Dedifferentiated amniotic fluid mesenchymal stem cell (primary cell): Measurements from ENCODE around the gene ACOX1.
"Not testable (repeated sequence)": the region's sequence is repeated elsewhere in the genome, so short reads cannot be mapped to it uniquely, and the experiment has no call there.

ENCODE experiments used
- DNase-seq: peaks from one replicate; pipeline ENCODE4 v3.0.0-alpha.2; 2016; ENCODE audit errors: extremely low spot score

ACOX1 gene

DNA sequence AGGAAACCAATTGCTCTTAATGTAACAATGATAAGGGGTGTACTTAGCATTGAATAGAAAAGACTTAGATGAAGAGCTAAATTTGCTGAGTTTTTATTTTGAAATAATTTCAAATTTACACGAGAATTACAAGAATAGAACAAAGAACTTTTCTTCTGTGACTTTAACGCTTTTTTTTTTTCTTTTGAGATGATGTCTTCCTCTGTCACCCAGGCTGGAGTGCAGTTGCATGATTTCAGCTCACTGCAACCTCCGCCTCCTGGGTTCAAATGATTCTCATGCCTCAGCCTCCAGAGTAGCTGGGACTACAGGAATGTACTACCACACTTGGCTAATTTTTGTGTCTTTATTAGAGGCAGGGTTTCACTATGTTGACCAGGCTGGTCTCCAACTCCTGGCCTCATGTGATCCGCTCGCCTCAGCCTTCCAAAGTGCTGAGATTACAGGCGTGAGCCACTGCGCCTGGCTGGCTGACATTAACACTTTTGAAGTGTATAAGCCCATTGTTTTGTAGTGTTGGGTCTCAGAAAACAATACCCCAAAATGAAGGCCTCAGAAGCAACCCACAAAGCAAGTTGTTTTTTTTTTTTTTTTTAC is 2.2 kb upstream of the ACOX1 start:
- no peak for DNase-seq

GRCh38 chr17:75980188-75981018 is 1.4 kb upstream of the ACOX1 start:
- DNase-seq, result no peak

DNA sequence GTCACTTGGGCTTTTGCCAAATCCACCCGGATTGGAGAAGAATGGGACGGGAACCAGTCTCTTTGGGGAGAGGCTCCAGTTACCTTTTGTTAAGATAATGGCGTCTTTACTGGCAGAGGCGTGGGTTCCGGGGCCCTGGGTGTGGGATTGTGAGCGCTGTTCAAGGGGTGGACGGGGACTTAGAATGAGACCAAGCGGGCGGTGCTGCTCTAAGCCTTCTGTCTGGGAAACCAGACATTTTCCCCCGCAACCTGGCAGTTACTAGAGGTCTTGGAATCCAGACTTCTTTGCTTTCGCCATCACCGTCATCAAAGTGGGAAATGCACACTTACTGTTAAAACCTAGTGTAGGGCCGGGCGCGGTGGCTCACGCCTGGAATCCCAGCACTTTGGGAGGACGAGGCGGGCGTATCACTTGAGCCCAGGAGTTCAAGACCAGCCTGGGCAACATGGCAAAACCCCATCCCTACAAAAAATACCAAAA is 780 bp upstream of the ACOX1 start:
- DNase-seq, result peak; percentile 62

- DNase-seq, result no peak
These were observed 2.7 kb downstream of the ACOX1 start for GRCh38 chr17:75976175-75976848.

- no peak for DNase-seq
These were observed 3.2 kb downstream of the ACOX1 start for GRCh38 chr17:75975757-75976174.

DNA sequence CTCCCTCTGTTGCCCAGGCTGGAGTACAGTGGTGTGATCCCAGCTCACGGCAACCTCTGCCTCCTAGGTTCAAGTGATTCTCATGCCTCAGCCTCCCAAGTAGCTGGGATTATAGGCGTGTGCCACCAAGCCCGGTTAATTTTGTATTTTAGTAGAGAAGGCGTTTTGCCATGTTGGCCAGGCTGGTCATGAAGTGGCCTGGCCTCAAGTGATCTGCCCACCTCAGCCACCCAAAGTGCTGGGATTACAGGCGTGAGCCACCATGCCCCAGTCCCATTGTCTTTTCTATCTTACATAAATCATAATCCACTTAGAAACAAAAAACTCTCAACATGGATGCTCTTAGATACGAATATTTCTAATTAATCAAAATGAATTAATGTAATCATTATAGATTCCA is 3.8 kb downstream of the ACOX1 start:
- not testable (repeated sequence) for DNase-seq

GRCh38 chr17:75970626-75971025 is 8.3 kb downstream of the ACOX1 start:
- no peak for DNase-seq

DNA sequence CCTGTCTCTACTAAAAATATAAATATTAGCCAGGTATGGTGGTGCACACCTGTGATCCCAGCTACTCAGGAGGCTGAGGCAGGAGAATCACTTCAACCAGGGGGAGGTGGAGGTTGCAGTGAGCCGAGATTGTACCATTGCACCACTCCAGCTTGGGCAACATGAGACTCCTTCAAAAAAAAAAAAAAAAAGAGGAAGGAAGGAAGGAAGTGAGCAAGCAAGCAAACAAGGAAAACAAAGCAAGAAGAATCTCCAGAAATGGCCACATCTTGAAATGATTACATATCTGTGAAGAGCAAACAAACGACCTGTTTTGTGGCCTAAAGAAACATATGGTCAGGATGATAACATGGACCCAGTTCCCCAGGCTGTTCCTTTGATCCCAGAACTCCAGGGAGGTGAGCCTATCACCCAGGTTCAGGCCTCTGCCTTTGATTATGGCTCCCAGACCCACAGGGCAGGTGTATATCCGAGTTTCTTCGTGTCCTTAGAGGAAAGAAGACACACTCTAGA is 8.9 kb downstream of the ACOX1 start:
- no peak for DNase-seq

- DNase-seq, result not testable (repeated sequence)
These were observed 9.9 kb downstream of the ACOX1 start for GRCh38 chr17:75969044-75969443.

DNA sequence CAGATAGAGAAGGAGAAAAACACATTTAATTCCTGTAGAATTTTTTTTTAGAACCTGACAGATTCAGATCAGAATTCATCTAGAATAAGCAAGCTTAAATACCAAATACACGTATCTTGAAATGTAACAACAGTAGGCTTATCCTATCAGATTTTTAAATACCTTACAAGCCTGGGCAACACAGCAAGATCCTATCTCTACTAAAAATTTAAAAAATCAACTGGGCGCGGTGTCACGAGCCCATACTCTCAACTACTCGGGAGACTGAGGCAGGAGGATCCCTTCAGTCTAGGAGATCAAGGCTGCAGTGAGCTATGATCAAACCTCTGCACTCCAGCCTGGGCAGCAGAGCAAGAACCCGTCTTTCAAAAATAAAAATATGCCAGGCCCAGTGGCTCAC is 13.5 kb downstream of the ACOX1 start:
- DNase-seq, result no peak

- DNase-seq, result no peak
These were observed 19.0 kb downstream of the ACOX1 start for GRCh38 chr17:75959839-75960511.

- no peak for DNase-seq
These were observed 19.7 kb downstream of the ACOX1 start for GRCh38 chr17:75959051-75959838.

DNA sequence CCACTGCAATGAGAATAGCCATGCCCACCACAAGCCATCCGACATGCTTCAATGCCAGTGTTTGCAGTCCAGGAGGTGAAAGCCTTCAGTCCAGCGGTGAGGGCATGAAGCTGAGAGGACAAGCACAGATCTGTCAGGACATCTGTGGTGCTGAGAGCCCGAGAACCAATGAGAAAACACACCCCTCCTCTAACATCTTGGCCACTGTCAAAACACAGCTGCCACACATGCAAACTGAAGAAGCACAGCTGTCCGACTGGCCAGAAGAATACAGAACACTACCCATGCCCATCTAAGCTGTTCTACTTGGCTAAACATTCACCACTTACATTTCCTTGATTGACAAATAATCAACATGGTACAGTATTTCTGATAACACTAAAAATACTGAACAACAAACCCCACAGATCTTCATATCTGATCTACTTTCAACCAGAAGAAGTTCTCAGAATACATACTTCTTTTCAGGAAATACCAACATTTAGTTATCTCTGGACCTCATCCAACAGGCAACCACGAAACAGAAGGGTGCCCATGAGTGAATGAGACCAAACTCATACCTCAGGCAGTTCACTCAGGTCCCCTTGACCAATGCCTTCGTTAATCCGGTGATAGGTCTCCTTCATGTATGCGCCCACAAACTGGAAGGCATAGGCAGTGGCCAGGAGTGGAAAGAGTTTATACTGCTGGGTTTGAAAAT is 28.0 kb downstream of the ACOX1 start:
- no peak for DNase-seq

GRCh38 chr17:75950421-75950820 is 28.5 kb downstream of the ACOX1 start:
- no peak for DNase-seq

DNA sequence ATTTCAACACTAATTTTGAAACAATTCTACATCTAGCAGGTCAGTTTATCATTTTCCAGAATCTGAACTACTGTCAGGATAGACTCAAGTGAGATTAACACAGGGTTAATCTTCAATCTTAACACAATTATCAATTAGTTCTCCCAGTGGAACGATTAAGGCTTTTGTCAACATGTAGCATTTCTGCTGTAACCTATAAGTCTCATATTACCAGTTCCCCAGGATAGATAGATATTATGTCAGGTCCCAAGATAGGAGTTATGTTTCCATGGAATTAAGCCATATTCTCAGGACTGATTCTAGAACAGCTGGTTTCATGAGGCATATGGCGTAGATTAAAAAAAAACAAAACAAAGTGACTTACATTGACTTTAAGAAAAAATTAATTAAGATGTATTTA is 33.8 kb downstream of the ACOX1 start:
- DNase-seq, result no peak

DNA sequence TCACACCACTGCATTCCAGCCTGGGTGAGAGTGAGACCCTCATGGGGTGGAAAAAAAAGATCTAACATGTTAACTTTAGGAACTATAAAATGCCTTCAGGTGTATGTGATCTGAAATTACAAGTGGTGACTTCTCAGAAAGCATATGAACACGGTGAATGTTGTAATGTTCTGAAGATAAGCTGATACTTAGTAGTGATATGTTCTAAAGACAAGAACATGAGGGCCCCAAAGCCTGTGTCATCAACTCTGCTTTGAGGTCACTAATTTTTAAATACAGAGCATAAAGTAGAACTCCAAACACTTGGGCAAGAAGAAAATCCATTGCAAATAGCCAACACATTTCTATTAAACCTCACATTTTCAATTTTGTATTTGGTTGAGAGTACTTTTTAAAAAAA is 35.5 kb downstream of the ACOX1 start:
- no peak for DNase-seq

- DNase-seq, result no peak
These were observed 36.5 kb downstream of the ACOX1 start for GRCh38 chr17:75942473-75942872.

DNA sequence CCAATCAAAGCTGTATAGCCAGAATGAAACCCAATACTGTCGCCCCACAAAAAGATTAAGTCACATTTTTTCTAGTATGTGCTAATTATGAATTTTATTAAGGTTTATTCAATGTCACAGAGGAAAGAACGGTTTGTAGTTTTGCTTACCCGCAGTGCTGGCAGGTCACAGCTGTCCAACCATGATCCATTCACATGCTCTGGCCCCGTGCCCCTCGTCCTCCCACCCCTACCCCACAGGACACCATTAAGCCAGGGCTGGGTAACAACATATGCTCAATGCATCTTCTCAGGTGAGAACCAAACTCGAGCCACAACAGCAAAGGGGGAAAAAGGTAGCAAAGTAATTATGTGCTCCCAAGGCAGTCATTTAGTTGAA is 37.5 kb downstream of the ACOX1 start:
- DNase-seq, result no peak

GRCh38 chr17:75940727-75941441 is 38.1 kb downstream of the ACOX1 start, which contains the start of gene FBF1:
TSS of gene FBF1 (minus strand) at chr17:75941042. CDS start at chr17:75938149, 2,893 bp downstream.
- peak; percentile 91 for DNase-seq

DNA sequence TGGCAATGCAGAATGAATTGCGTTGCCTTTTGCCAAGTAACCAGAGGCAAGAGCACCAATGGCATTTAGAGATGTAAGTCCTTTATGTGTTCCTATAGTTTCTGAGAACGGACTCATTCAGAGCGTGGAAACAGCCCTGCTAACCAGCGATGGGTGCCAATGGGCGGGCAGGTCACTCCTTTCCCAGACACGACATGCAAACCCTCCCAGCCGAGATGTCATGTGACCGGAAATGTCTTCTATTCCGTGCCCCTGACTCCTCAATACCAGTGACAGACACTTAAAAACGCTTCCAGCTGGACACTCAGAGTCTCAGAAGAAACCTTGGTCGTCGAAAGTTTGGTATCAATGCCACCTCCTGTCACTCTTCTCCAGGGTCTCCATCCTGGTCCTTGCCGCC is 41.3 kb downstream of the ACOX1 start:
- DNase-seq, result no peak
